GM23338 (cell line): ENCODE data around the gene RBKS. TPM values are rescaled to one million over a fixed set of nuclear protein-coding genes. Genes with fewer than 3 reads are reported as not detected.

Experiments used
- ATAC-seq: fragments of 200-7000 bp; cut with Tn5 transposase; 3 replicates; pipeline ENCODE4 v1.9.1; 2020
- DNase-seq: peaks from one replicate; pipeline ENCODE4 v3.0.0-alpha.2; 2015; ENCODE audit warnings: low spot score
- H2AFZ ChIP-seq: fragments of 200-600 bp; sonication (generic); 2 replicates; pipeline ENCODE4 v1.8.0; 2016; ENCODE audit warnings: antibody characterized with exemption, mild to moderate bottlenecking, moderate library complexity
- H3F3A ChIP-seq: fragments of 200-600 bp; sonication (generic); replicated peaks from 2 replicates; pipeline ENCODE4 v1.8.0; 2017; ENCODE audit warnings: antibody characterized with exemption, mixed run types, low read depth
- H3K27ac ChIP-seq: fragments of 200-600 bp; sonication (generic); 2 replicates; pipeline ENCODE4 v1.6.1; 2016; ENCODE audit warnings: low read depth
- H3K27me3 ChIP-seq: fragments of 200-600 bp; sonication (generic); 2 replicates; pipeline ENCODE4 v1.8.0; 2016; ENCODE audit warnings: mild to moderate bottlenecking, mixed run types, moderate library complexity; ENCODE audit not compliant: insufficient read depth
- H3K36me3 ChIP-seq: fragments of 200-600 bp; sonication (generic); 2 replicates; pipeline ENCODE4 v1.8.0; 2016; ENCODE audit warnings: mild to moderate bottlenecking; ENCODE audit not compliant: insufficient read depth
- H3K4me1 ChIP-seq: fragments of 200-600 bp; sonication (generic); 2 replicates; pipeline ENCODE4 v1.8.0; 2016; ENCODE audit warnings: mild to moderate bottlenecking, moderate library complexity; ENCODE audit not compliant: insufficient read depth
- H3K4me2 ChIP-seq: fragments of 200-600 bp; sonication (generic); 2 replicates; pipeline ENCODE4 v1.7.1; 2017; ENCODE audit warnings: mixed run types
- H3K4me3 ChIP-seq: fragments of 200-600 bp; sonication (generic); 2 replicates; pipeline ENCODE4 v1.6.1; 2016; ENCODE audit warnings: mixed run types
- H3K79me2 ChIP-seq: fragments of 200-600 bp; sonication (generic); replicated peaks from 2 replicates; pipeline ENCODE4 v1.8.0; 2017; ENCODE audit warnings: mild to moderate bottlenecking; ENCODE audit not compliant: insufficient read depth
- H3K9me2 ChIP-seq: fragments of 200-600 bp; sonication (generic); 2 replicates; pipeline ENCODE4 v1.8.0; 2017; ENCODE audit not compliant: insufficient read depth
- H4K20me1 ChIP-seq: fragments of 200-600 bp; sonication (generic); replicated peaks from 2 replicates; pipeline ENCODE4 v1.8.0; 2017; ENCODE audit warnings: mild to moderate bottlenecking; ENCODE audit not compliant: insufficient read depth
- H3K27ac Mint-ChIP-seq: 2 replicates; pipeline ENCODE4 v1.8.0; 2020; ENCODE audit warnings: inconsistent platforms, mild to moderate bottlenecking, moderate library complexity, mixed read lengths
- H3K27me3 Mint-ChIP-seq: 3 replicates; pipeline ENCODE4 v1.8.0; 2022; ENCODE audit warnings: low read depth, mild to moderate bottlenecking, moderate library complexity, mixed read lengths, inconsistent platforms; ENCODE audit not compliant: insufficient read depth, poor library complexity
- H3K36me3 Mint-ChIP-seq: 3 replicates; pipeline ENCODE4 v1.8.0; 2021; ENCODE audit warnings: low read depth, mild to moderate bottlenecking, inconsistent platforms, moderate library complexity, mixed read lengths
- H3K4me1 Mint-ChIP-seq: 3 replicates; pipeline ENCODE4 v1.8.0; 2020; ENCODE audit warnings: mild to moderate bottlenecking, inconsistent platforms, mixed read lengths
- H3K4me3 Mint-ChIP-seq: 3 replicates; pipeline ENCODE4 v1.8.0; 2021; ENCODE audit warnings: moderate library complexity, mild to moderate bottlenecking, inconsistent platforms, mixed read lengths
- H3K9me3 Mint-ChIP-seq: 3 replicates; pipeline ENCODE4 v1.8.0; 2020; ENCODE audit warnings: moderate library complexity, mild to moderate bottlenecking, inconsistent platforms, mixed read lengths
- CREB1 ChIP-seq: fragments of 250-450 bp; sonication (Bioruptor Pico); IDR thresholded peaks from 2 replicates; pipeline ENCODE4 v1.5.0; 2020; ENCODE audit warnings: low read depth, mild to moderate bottlenecking, moderate library complexity
- EZH2 ChIP-seq: fragments of 200-600 bp; sonication (generic); IDR thresholded peaks from one replicate; pipeline ENCODE4 v1.8.0; 2017; ENCODE audit warnings: antibody characterized with exemption, mild to moderate bottlenecking, low read depth; ENCODE audit not compliant: unreplicated experiment
- EZH2phosphoT487 ChIP-seq: fragments of 200-600 bp; sonication (generic); IDR thresholded peaks from one replicate; pipeline ENCODE4 v1.8.1; 2018; ENCODE audit warnings: antibody characterized with exemption; ENCODE audit not compliant: unreplicated experiment
- NANOG ChIP-seq: IDR thresholded peaks from 2 replicates; pipeline ENCODE4 v1.6.1; 2016; ENCODE audit warnings: antibody characterized with exemption, borderline replicate concordance
- POLR2AphosphoS5 ChIP-seq: IDR thresholded peaks from 2 replicates; pipeline ENCODE4 v1.6.1; 2016; ENCODE audit warnings: antibody characterized with exemption, low read depth
- STAT1 ChIP-seq: IDR thresholded peaks from one replicate; pipeline ENCODE4 v1.6.1; 2016; ENCODE audit warnings: antibody characterized with exemption; ENCODE audit not compliant: unreplicated experiment
- ZNF114 ChIP-seq: fragments of 250-450 bp; sonication (Bioruptor Pico); IDR thresholded peaks from 2 replicates; pipeline ENCODE4 v1.5.0; 2020; ENCODE audit warnings: mild to moderate bottlenecking, moderate library complexity
- ZNF331 ChIP-seq: fragments of 250-450 bp; sonication (Bioruptor Pico); IDR thresholded peaks from 2 replicates; pipeline ENCODE4 v1.5.0; 2020; ENCODE audit warnings: low read depth, mild to moderate bottlenecking, moderate library complexity
- polyA plus RNA-seq: library from polyadenylated mRNA; unstranded; fragments of >200 nt; fragmentation: Nextera tagmentation; extraction: Ambion mirVana; gene quantifications from 2 replicates; pipeline ENCODE4 v1.2.1, GENCODE V29; 2016
- total RNA-seq: library from RNA; depleted of rRNA; stranded (reverse); fragments of >200 nt; shearing (Covaris generic); gene quantifications from 2 replicates; pipeline ENCODE4 v1.2.3, GENCODE V29; 2014
- TF ChIP-seq, protein P1 (sequence below), 2 experiments: fragments of 200-600 bp in 1 of 2; sonication (generic) in 1 of 2; conservative IDR thresholded peaks; 2 replicates each; pipeline versions ENCODE4 v1.5.1 to v1.6.1; 2016 to 2017; ENCODE audit warnings: antibody characterized with exemption in 2 of 2, low read depth in 2 of 2, mild to moderate bottlenecking in 2 of 2, moderate library complexity in 1 of 2
- TF ChIP-seq, protein P2 (sequence below): IDR thresholded peaks from one replicate; pipeline ENCODE4 v1.6.1; 2018; ENCODE audit warnings: antibody characterized with exemption; ENCODE audit not compliant: unreplicated experiment
- TF ChIP-seq, protein P3 (sequence below): IDR thresholded peaks from 2 replicates; pipeline ENCODE4 v1.6.1; 2016; ENCODE audit warnings: antibody characterized with exemption

The RBKS gene
- total and polyA plus RNA-seq, 2 experiments from 2014 or later = 1.3 to 1.5 TPM

DNA sequence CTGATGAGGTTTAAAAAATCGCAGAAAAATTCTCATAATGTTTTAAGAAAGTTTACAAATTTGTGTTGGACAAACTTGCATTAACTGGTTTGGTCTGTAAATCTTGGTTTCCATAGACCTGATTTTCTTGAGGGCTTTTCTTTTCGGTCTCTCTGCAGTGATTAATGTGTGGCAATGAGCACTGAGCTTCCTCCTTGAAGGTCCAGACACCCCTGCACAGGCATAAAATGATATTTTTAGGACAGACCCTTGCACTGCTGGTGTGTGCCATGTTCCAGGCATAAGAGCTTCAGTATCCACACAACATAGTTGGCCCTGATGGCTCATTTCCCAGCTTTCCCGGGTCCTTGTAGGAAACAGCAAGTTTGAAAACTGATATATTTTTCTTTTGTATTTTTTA is 85.0 kb downstream of the RBKS start (continued):
- TF ChIP-seq, protein P1, sequence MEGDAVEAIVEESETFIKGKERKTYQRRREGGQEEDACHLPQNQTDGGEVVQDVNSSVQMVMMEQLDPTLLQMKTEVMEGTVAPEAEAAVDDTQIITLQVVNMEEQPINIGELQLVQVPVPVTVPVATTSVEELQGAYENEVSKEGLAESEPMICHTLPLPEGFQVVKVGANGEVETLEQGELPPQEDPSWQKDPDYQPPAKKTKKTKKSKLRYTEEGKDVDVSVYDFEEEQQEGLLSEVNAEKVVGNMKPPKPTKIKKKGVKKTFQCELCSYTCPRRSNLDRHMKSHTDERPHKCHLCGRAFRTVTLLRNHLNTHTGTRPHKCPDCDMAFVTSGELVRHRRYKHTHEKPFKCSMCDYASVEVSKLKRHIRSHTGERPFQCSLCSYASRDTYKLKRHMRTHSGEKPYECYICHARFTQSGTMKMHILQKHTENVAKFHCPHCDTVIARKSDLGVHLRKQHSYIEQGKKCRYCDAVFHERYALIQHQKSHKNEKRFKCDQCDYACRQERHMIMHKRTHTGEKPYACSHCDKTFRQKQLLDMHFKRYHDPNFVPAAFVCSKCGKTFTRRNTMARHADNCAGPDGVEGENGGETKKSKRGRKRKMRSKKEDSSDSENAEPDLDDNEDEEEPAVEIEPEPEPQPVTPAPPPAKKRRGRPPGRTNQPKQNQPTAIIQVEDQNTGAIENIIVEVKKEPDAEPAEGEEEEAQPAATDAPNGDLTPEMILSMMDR (conservative IDR thresholded peaks at IDR 0.05; ENCODE audit: low read depth in 2 of 2) = no peak
- TF ChIP-seq POLR2AphosphoS5 (no peak), EZH2 (no peak), CREB1 (no peak)

DNA sequence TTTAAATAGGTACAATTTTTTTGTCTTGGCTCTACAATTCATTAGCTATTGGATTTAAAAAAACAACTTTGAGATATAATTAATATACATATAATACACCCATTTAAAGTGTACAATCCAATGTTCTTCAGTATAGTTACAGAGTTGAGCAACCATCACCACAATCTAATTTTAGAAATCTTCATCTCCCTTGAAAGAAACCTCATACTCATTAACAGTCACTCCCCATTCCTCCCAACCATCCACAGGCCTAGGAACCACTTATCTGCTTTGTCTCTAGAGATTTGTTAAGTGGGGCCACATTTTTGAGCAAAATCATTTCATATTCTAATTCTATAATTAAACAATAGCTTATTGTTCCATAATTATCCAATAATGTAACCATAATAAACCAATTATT is 86.0 kb downstream of the RBKS start:
- no peak overlapping the region for H3K4me3 Mint-ChIP-seq
- Histone ChIP-seq H3K4me2 (no peak overlapping the region), H3K27me3 (no peaks in the 10 kb centered on the region), H3K4me1 (no peaks in the 10 kb centered on the region), H3F3A (no peaks in the 10 kb centered on the region), H3K4me3 (no peak overlapping the region), H2AFZ (no peak overlapping the region), H3K36me3 (no peaks in the 10 kb centered on the region), H3K9me2 (no peaks in the 10 kb centered on the region), H4K20me1 (no peaks in the 10 kb centered on the region), H3K27ac (no peak overlapping the region), H3K79me2 (no peaks in the 10 kb centered on the region)
- no peak overlapping the region for H3K27ac Mint-ChIP-seq
- H3K27me3 Mint-ChIP-seq = peaks cover 4% of the 10 kb centered on the region
- ATAC-seq (no peak), DNase-seq (no peak)
- no peaks in the 10 kb centered on the region for H3K9me3 Mint-ChIP-seq
- no peaks in the 10 kb centered on the region for H3K36me3 Mint-ChIP-seq
- H3K4me1 Mint-ChIP-seq = no peaks in the 10 kb centered on the region
- TF ChIP-seq EZH2 (no peak), ZNF114 (no peak), STAT1 (no peak), EZH2phosphoT487 (no peak), ZNF331 (CRISPR knock-in tag) (no peak), CREB1 (no peak), NANOG (no peak)
- TF ChIP-seq, protein P1 (conservative IDR thresholded peaks at IDR 0.05; ENCODE audit: low read depth in 2 of 2) = no peak
- TF ChIP-seq, protein P2, sequence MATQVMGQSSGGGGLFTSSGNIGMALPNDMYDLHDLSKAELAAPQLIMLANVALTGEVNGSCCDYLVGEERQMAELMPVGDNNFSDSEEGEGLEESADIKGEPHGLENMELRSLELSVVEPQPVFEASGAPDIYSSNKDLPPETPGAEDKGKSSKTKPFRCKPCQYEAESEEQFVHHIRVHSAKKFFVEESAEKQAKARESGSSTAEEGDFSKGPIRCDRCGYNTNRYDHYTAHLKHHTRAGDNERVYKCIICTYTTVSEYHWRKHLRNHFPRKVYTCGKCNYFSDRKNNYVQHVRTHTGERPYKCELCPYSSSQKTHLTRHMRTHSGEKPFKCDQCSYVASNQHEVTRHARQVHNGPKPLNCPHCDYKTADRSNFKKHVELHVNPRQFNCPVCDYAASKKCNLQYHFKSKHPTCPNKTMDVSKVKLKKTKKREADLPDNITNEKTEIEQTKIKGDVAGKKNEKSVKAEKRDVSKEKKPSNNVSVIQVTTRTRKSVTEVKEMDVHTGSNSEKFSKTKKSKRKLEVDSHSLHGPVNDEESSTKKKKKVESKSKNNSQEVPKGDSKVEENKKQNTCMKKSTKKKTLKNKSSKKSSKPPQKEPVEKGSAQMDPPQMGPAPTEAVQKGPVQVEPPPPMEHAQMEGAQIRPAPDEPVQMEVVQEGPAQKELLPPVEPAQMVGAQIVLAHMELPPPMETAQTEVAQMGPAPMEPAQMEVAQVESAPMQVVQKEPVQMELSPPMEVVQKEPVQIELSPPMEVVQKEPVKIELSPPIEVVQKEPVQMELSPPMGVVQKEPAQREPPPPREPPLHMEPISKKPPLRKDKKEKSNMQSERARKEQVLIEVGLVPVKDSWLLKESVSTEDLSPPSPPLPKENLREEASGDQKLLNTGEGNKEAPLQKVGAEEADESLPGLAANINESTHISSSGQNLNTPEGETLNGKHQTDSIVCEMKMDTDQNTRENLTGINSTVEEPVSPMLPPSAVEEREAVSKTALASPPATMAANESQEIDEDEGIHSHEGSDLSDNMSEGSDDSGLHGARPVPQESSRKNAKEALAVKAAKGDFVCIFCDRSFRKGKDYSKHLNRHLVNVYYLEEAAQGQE = no peak
- TF ChIP-seq, protein P3, sequence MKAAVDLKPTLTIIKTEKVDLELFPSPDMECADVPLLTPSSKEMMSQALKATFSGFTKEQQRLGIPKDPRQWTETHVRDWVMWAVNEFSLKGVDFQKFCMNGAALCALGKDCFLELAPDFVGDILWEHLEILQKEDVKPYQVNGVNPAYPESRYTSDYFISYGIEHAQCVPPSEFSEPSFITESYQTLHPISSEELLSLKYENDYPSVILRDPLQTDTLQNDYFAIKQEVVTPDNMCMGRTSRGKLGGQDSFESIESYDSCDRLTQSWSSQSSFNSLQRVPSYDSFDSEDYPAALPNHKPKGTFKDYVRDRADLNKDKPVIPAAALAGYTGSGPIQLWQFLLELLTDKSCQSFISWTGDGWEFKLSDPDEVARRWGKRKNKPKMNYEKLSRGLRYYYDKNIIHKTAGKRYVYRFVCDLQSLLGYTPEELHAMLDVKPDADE = no peak
